ENCODE measurements around the gene KCTD21. TPM values are rescaled to one million over a fixed set of nuclear protein-coding genes. Genes with fewer than 3 reads are reported as not detected.

The KCTD21 gene
- total RNA-seq, 1 experiment from 2014 or later = 6.0 TPM

DNA sequence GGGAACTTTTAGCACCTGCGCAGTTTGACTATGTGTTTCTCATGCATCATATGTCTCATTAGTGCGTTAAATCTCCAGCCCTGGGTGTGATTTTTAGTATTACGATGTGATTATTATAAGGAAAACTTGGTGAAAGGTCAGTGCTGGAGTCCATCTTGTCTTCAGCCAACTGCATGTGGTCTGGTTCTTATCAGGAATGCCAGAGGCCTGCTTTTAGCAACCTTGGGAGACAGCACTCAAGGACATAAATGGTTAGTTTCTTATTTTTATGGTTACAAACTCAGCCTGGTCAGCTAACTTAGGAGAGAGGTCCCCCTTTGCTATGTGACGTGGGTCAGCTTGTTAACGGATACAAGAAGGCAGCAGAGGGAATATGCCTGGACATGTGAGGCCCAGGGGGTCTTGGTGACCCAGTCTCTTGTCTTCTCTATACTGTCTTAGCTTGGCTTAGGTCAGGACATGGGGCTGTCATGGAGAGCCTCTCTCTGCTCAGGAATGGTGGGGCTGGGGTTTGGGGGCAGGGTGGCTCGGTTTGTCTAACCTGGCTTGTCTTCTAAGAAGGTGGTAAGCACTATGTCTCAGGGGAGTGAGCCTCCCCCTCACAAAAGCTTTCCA lies 21.5 kb downstream of the KCTD21 start:
- DNase-seq (ENCODE audit: low read depth, low spot score) = no peak
- in situ Hi-C loops (cut with HindIII; ENCODE audit: low pct_unique_long_range_greater_than_20kb, low sequenced_read_pairs) = no loop called here

GRCh38 chr11:78164471-78164870 lies 24.0 kb downstream of the KCTD21 start:
- in situ Hi-C loops (cut with HindIII; ENCODE audit: low pct_unique_long_range_greater_than_20kb, low sequenced_read_pairs) = no loop called here

DNA sequence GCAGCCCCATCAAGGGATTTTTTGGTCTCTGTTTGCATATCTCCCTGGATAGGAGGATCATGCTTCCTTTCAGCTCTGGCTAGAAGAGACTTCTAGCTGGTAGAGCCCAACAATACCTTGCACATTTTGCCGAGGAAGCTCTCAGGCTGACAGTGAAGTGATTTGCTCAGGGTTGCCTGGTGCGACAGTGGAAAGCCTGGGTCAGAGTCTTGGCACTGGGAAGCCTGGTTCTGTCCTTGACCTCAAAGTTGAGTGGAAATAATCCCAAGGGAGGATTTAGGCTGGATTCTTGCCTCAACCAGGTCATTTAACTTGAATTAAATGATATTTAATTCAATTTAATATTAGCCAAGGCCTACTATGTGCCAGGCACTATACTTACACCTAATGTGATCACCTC lies 24.6 kb downstream of the KCTD21 start:
- in situ Hi-C loops (cut with HindIII; ENCODE audit: low pct_unique_long_range_greater_than_20kb, low sequenced_read_pairs) = no loop called here
- no peak for DNase-seq (ENCODE audit: low read depth, low spot score)

More at GRCh38 chr11:78164471-78164870, 24.0 kb downstream of the KCTD21 start:
- no peak for DNase-seq (ENCODE audit: low read depth, low spot score)

- DNase-seq (ENCODE audit: low read depth, low spot score) = no peak
- in situ Hi-C loops (cut with HindIII; ENCODE audit: low pct_unique_long_range_greater_than_20kb, low sequenced_read_pairs) = no loop called here
Measured at GRCh38 chr11:78161962-78162371, 26.5 kb downstream of the KCTD21 start.

DNA sequence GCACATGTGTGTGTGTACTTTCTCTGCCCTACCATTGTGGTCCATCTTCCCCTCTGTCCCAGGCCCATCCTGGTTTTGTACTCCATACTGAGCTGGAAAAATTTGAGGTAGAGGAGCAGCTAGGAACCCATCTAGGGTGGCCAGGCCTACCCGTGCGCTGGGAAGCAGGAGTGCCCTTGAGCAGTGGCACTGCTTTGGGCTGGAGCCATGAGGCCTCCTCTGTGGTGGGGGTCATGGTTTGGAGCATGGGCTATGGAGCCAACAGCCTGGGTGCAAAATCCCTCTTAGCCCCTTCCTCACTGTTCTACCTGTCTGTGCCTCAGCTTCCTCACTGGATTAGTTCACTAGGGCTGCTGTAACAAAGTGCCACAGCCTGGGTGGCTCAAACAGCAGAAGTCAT lies 27.1 kb downstream of the KCTD21 start:
- in situ Hi-C loops (cut with HindIII; ENCODE audit: low pct_unique_long_range_greater_than_20kb, low sequenced_read_pairs) = no loop called here
- no peak for DNase-seq (ENCODE audit: low read depth, low spot score)

GRCh38 chr11:78160557-78160956 lies 27.9 kb downstream of the KCTD21 start:
- in situ Hi-C loops (cut with HindIII; ENCODE audit: low pct_unique_long_range_greater_than_20kb, low sequenced_read_pairs) = no loop called here
- no peak for DNase-seq (ENCODE audit: low read depth, low spot score)

GRCh38 chr11:78158987-78159652 lies 29.3 kb downstream of the KCTD21 start:
- no peak for DNase-seq (ENCODE audit: low read depth, low spot score)
- in situ Hi-C loops (cut with HindIII; ENCODE audit: low pct_unique_long_range_greater_than_20kb, low sequenced_read_pairs) = no loop called here

GRCh38 chr11:78156127-78156844 lies 32.1 kb downstream of the KCTD21 start:
- no peak for DNase-seq (ENCODE audit: low read depth, low spot score)
- in situ Hi-C loops (cut with HindIII; ENCODE audit: low pct_unique_long_range_greater_than_20kb, low sequenced_read_pairs) = no loop called here

GRCh38 chr11:78151804-78152203 lies 36.6 kb downstream of the KCTD21 start:
- no peak for DNase-seq (ENCODE audit: low read depth, low spot score)
- in situ Hi-C loops (cut with HindIII; ENCODE audit: low pct_unique_long_range_greater_than_20kb, low sequenced_read_pairs) = no loop called here

GRCh38 chr11:78150754-78151153 lies 37.7 kb downstream of the KCTD21 start:
- no peak for DNase-seq (ENCODE audit: low read depth, low spot score)
- in situ Hi-C loops (cut with HindIII; ENCODE audit: low pct_unique_long_range_greater_than_20kb, low sequenced_read_pairs) = no loop called here

- DNase-seq (ENCODE audit: low read depth, low spot score) = no peak
- in situ Hi-C loops (cut with HindIII; ENCODE audit: low pct_unique_long_range_greater_than_20kb, low sequenced_read_pairs) = no loop called here
Measured at GRCh38 chr11:78150346-78150745, 38.1 kb downstream of the KCTD21 start.

- peak; percentile 53 for DNase-seq (ENCODE audit: low read depth, low spot score)
- in situ Hi-C loops (cut with HindIII; ENCODE audit: low pct_unique_long_range_greater_than_20kb, low sequenced_read_pairs) = no loop called here
Measured at GRCh38 chr11:78149646-78150045, 38.8 kb downstream of the KCTD21 start.

DNA sequence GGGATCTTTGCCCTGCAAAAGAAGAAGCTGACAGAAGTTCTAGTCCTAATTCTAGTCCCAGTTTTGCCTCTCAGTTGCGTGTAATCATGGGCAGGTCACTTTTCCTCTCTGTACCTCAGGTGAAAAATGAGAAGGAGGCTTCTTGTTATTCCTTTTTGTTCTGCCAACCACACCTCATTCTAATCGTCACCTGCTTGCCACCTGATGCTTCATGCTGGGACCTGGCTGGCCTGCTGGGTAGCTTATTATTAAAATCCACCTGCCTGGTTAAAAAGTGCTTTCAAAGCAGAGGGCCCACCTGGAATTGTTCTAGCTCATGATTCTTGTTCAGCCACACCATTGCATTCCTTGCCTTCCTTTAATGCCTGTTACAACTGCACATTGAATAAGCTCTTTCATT lies 40.6 kb downstream of the KCTD21 start:
- in situ Hi-C loops (cut with HindIII; ENCODE audit: low pct_unique_long_range_greater_than_20kb, low sequenced_read_pairs) = no loop called here
- DNase-seq (ENCODE audit: low read depth, low spot score) = no peak

DNA sequence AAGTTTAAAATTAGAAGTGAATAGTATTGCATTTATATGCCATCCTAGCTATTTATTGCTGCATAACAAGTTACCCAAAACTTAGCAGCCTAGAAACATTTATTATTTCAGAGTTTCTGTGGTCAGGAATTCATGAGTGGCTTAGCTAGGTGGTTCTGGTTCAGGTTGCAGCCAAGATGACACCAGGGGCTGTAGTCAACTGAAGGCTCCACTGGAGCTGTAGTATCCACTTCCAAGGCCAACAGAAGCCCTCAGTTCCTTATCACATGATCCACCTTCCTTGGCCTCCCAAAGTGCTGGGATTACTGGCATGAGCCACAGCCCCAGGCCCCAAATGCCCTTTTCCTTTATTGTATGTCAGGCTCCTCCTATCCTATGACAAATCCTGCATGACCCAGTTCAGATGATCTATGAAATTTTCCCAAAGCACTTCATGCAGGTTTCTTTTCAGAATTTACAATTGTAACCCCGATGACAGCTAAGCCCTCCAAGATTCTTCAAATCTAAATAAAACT lies 42.9 kb downstream of the KCTD21 start:
- DNase-seq (ENCODE audit: low read depth, low spot score) = peak; percentile 95
- in situ Hi-C loops (cut with HindIII; ENCODE audit: low pct_unique_long_range_greater_than_20kb, low sequenced_read_pairs) = no loop called here

- no peak for DNase-seq (ENCODE audit: low read depth, low spot score)
- in situ Hi-C loops (cut with HindIII; ENCODE audit: low pct_unique_long_range_greater_than_20kb, low sequenced_read_pairs) = no loop called here
Measured at GRCh38 chr11:78140392-78141077, 47.9 kb downstream of the KCTD21 start.

- DNase-seq (ENCODE audit: low read depth, low spot score) = peak; percentile 92
- in situ Hi-C loops (cut with HindIII; ENCODE audit: low pct_unique_long_range_greater_than_20kb, low sequenced_read_pairs) = no loop called here
Measured at GRCh38 chr11:78139422-78140391, 48.7 kb downstream of the KCTD21 start, which contains the start of gene ALG8. Gene ALG8 (minus strand): TSS chr11:78139626. CDS start chr11:78139588, 38 bp downstream.

Measured in SK-MEL-5 (cell line).